Left ventricle myocardium superior (tissue), 1 donor: ENCODE measurements around the gene S1PR4. TPM values are rescaled to one million over a fixed set of nuclear protein-coding genes. Genes with fewer than 3 reads are reported as not detected.
"Not testable (repeated sequence)": the region's sequence is repeated elsewhere in the genome, so short reads cannot be mapped to it uniquely, and the experiment has no call there.

Experiments
- ATAC-seq: fragments of 200-7000 bp; cut with Tn5 transposase; one replicate; pipeline ENCODE4 v1.9.1; 2020; ENCODE audit warnings: mild to moderate bottlenecking, moderate library complexity
- DNase-seq: peaks from one replicate; pipeline ENCODE4 v3.0.0-alpha.2; 2020
- intact Hi-C: fragments of 100-400 bp; cut with micrococcal nuclease; formaldehyde crosslinking; loops from one replicate; pipeline ENCODE4 v1.11.0; 2022
- total RNA-seq: library from RNA; stranded (reverse); fragmentation: NEBNext Ultra II Directional; extraction: Animal tissue kit (Norgen Biotek cat#: 25700); gene quantifications from one replicate; pipeline ENCODE4 v1.2.1, GENCODE V29; 2021
- donor health status: DM: no; HTN: yes; CAD: no; lungs with severe emphysema.

Gene S1PR4
- total RNA-seq, 1 donor from 2014 or later, result 1.0 TPM

GRCh38 chr19:3206216-3206953 is 27.8 kb downstream of the S1PR4 start:
- no peak for ATAC-seq
- intact Hi-C loops, result no loop called here

GRCh38 chr19:3207461-3208242 is 29.1 kb downstream of the S1PR4 start:
- ATAC-seq (no peak), DNase-seq (no peak)

More at GRCh38 chr19:3206216-3206953, 27.8 kb downstream of the S1PR4 start:
- no peak for DNase-seq

GRCh38 chr19:3208317-3209207 is 30.0 kb downstream of the S1PR4 start:
- DNase-seq, result no peak
- intact Hi-C loops, result no loop called here
- no peak for ATAC-seq

More at GRCh38 chr19:3207461-3208242, 29.1 kb downstream of the S1PR4 start:
- intact Hi-C loops, result no loop called here

GRCh38 chr19:3210347-3211017 is 31.9 kb downstream of the S1PR4 start:
- peak; percentile 70 for ATAC-seq
- peak; percentile 65 for DNase-seq
- intact Hi-C loops, result no loop called here

- ATAC-seq, result no peak
- intact Hi-C loops, result no loop called here
- no peak for DNase-seq
Observed at GRCh38 chr19:3211191-3211590, 32.6 kb downstream of the S1PR4 start.

GRCh38 chr19:3213159-3213558 is 34.6 kb downstream of the S1PR4 start:
- DNase-seq (no peak), ATAC-seq (no peak)
- intact Hi-C loops, result no loop called here

GRCh38 chr19:3216874-3217273 is 38.3 kb downstream of the S1PR4 start:
- no peak for DNase-seq
- intact Hi-C loops, result no loop called here
- ATAC-seq, result no peak

- ATAC-seq (no peak), DNase-seq (no peak)
- intact Hi-C loops, result no loop called here
Observed at GRCh38 chr19:3220576-3220975, 42.0 kb downstream of the S1PR4 start.

GRCh38 chr19:3221576-3221975 is 43.0 kb downstream of the S1PR4 start:
- ATAC-seq, intact Hi-C loops, DNase-seq: not testable (repeated sequence)

- ATAC-seq (no peak), DNase-seq (no peak)
- intact Hi-C loops, result no loop called here
Observed at GRCh38 chr19:3222709-3223108, 44.1 kb downstream of the S1PR4 start.

GRCh38 chr19:3224346-3225168 is 46.0 kb downstream of the S1PR4 start, which contains the start of gene CELF5:
TSS of gene CELF5 (plus strand) at chr19:3224661. CDS start at chr19:3224740, 79 bp downstream.
- ATAC-seq (peak; percentile 73), DNase-seq (peak; percentile 77)
- intact Hi-C loops, result no loop called here

GRCh38 chr19:3225169-3225485 is 46.6 kb downstream of the S1PR4 start:
- no peak for ATAC-seq
- DNase-seq, result no peak
- intact Hi-C loops, result no loop called here

- intact Hi-C loops, result no loop called here
- ATAC-seq (no peak), DNase-seq (no peak)
Observed at GRCh38 chr19:3225677-3226093, 47.1 kb downstream of the S1PR4 start.

- DNase-seq, result no peak
- intact Hi-C loops, result no loop called here
- ATAC-seq, result no peak
Observed at GRCh38 chr19:3227054-3227626, 48.6 kb downstream of the S1PR4 start.

GRCh38 chr19:3229346-3229743 is 50.8 kb downstream of the S1PR4 start:
- intact Hi-C loops, result no loop called here
- DNase-seq (no peak), ATAC-seq (no peak)
